Heart right ventricle (tissue), 16 donors: ENCODE results near the gene SEMA3C. TPM values are rescaled to one million over a fixed set of nuclear protein-coding genes. Genes with fewer than 3 reads are reported as not detected.

Experiments used
- ATAC-seq, 8 donors: fragments of 200-7000 bp; cut with Tn5 transposase; one replicate each; pipeline ENCODE4 v1.9.1; 2020; ENCODE audit warnings: mild to moderate bottlenecking in 8 of 8, moderate library complexity in 8 of 8, moderate number of reproducible peaks in 1 of 8
- DNase-seq, 2 donors: peaks; one replicate each; pipeline ENCODE4 v3.0.0-alpha.2; 2020
- H3K27ac ChIP-seq, 10 donors: fragments of 200-600 bp; sonication (generic) in 2 of 10; one replicate each; pipeline versions ENCODE4 v1.5.0 to v1.8.0; 2020 to 2022; ENCODE audit warnings: mild to moderate bottlenecking in 3 of 10
- H3K27me3 ChIP-seq, 7 donors: fragments of 200-600 bp; one replicate each; pipeline ENCODE4 v1.8.0; 2021 to 2022; ENCODE audit warnings: mild to moderate bottlenecking in 2 of 7
- H3K36me3 ChIP-seq, 9 donors: fragments of 200-600 bp; sonication (generic) in 1 of 9; one replicate each; pipeline versions ENCODE4 v1.5.0 to v1.8.0; 2020 to 2022; ENCODE audit warnings: mild to moderate bottlenecking in 2 of 9
- H3K4me1 ChIP-seq, 9 donors: fragments of 200-600 bp; sonication (generic) in 1 of 9; one replicate each; pipeline versions ENCODE4 v1.5.0 to v1.8.0; 2020 to 2022; ENCODE audit warnings: mild to moderate bottlenecking in 4 of 9
- H3K4me3 ChIP-seq, 10 donors: fragments of 200-600 bp; sonication (generic) in 2 of 10; one replicate each; pipeline versions ENCODE4 v1.5.0 to v1.8.0; 2020 to 2022; ENCODE audit warnings: mild to moderate bottlenecking in 7 of 10, moderate library complexity in 2 of 10
- H3K9me3 ChIP-seq, 11 donors: fragments of 200-600 bp in 10 of 11; sonication (generic) in 2 of 11; one replicate each; pipeline versions ENCODE4 v1.5.0 to v1.8.0; 2013 to 2022; ENCODE audit warnings: mild to moderate bottlenecking in 2 of 11, control low read depth in 1 of 11, moderate library complexity in 1 of 11
- CTCF ChIP-seq, 9 donors: fragments of 200-600 bp; sonication (generic) in 2 of 9; IDR thresholded peaks; one replicate each; pipeline versions ENCODE4 v1.5.0 to v1.8.0; 2021 to 2022; ENCODE audit warnings: antibody characterized with exemption in 9 of 9, mild to moderate bottlenecking in 5 of 9, moderate library complexity in 1 of 9
- whole genome bisulfite sequencing, 2 donors: extraction: QIAGEN DNeasy Blood & Tissue Kit; methylation state at CpG; one replicate each; pipeline ENCODE4 v1.1.7; 2013; ENCODE audit warnings: inconsistent platforms in 1 of 2; 5-methylcytosine and 5-hydroxymethylcytosine counted together
- intact Hi-C, 10 donors: fragments of 100-400 bp; cut with DNase I; formaldehyde crosslinking; loops; one replicate each; pipeline versions ENCODE4 v1.11.1 to v1.14.2; 2022
- polyA plus RNA-seq, 2 donors: library from polyadenylated mRNA; stranded (reverse); fragments of 200-250 nt; gene quantifications; one replicate each; pipeline ENCODE4 v1.2.3, GENCODE V29; 2013
- total RNA-seq, 10 donors: library from RNA; stranded (reverse); fragmentation: NEBNext Ultra II Directional in 3 of 10; extraction: Animal tissue kit (Norgen Biotek cat#: 25700) in 3 of 10; gene quantifications; one replicate each; pipeline versions ENCODE4 v1.2.1 to v1.2.4, GENCODE V29; 2021 to 2023
- donor health status: Arrhythmogenic right ventricular cardiomyopathy.
- donor health status: ischemic (EF 13 %, LVEDD 7.1; RV severe dilation, severe dysfunction).
- donor health status: healthy with polysubstance abuse.
- donor health status: DM: no; HTN: yes; CAD: no.
- donor health status: DM: no; HTN: no; CAD: no.
- donor health status: ischemic (EF 25% LVEDD 6.9; RV normal size, moderate dysfunction).
- donor health status: ischemic (EF 25% LVEDD 5.7; RV mildly dilated, moderate dysfunction).
- donor health status: healthy.
- donor health status: DM: yes; HTN: yes; CAD: no.
- donor health status: Ischemic cardiomyopathy.
- donor health status: ischemic (EF 35%, LVEDD 5.7; RV mildly dilated, moderate dysfunction).
- donor health status: nonischemic (EF 11% LVEDD 7.7; RV severe dilation, severe dysfunction).
- donor health status: DM: yes; HTN: yes; CAD: no.
- donor health status: PGD.
- donor health status: ischemic (EF 29% LVEDD 5.4; RV normal size, mild dysfunction).
- donor health status: nonischemic (EF 23%, LVEDD 6.1; RV moderate dilation, normal function).

The SEMA3C gene
- total and polyA plus RNA-seq, 12 donors = 14.5 to 83.2 (median 57.3) TPM

GRCh38 chr7:80907141-80907601, 11.7 kb downstream of the SEMA3C start:
- intact Hi-C loops = no loop called here
- 61 to 72% methylated on average over 4 of the region's 4 CpGs for WGBS, 2 donors
- Histone ChIP-seq H3K27me3 (no peaks in the 10 kb centered on the region), H3K4me3 (no peak overlapping the region), H3K27ac (no peak overlapping the region), H3K9me3 (no peaks in the 10 kb centered on the region), H3K36me3 (no peaks in the 10 kb centered on the region), H3K4me1 (peaks cover 0 to 16% (median 0%) of the 10 kb centered on the region in 9 donors)
- no peak for TF ChIP-seq CTCF (IDR thresholded peaks at IDR 0.05)
- no peak for ATAC-seq
- DNase-seq = no peak

- WGBS, 2 donors = 51 to 58% methylated on average over 3 of the region's 3 CpGs
- intact Hi-C loops = no loop called here
- DNase-seq = no peak
- no peak overlapping the region for H3K4me3 ChIP-seq
- H3K27me3 ChIP-seq = no peaks in the 10 kb centered on the region
- no peak overlapping the region for H3K27ac ChIP-seq
- H3K36me3 ChIP-seq = no peaks in the 10 kb centered on the region
- H3K4me1 ChIP-seq = peaks cover 0 to 22% (median 4%) of the 10 kb centered on the region in 9 donors
- no peaks in the 10 kb centered on the region for H3K9me3 ChIP-seq
- no peak for TF ChIP-seq CTCF (IDR thresholded peaks at IDR 0.05)
- ATAC-seq = no peak
These were observed 13.5 kb downstream of the SEMA3C start for GRCh38 chr7:80905334-80905733.

- Histone ChIP-seq H3K27ac (no peak overlapping the region), H3K36me3 (no peaks in the 10 kb centered on the region), H3K27me3 (no peaks in the 10 kb centered on the region), H3K4me1 (peaks cover 0 to 16% (median 0%) of the 10 kb centered on the region in 9 donors), H3K9me3 (no peaks in the 10 kb centered on the region), H3K4me3 (no peak overlapping the region)
- 85 to 94% methylated on average over 6 of the region's 6 CpGs for WGBS, 2 donors
- TF ChIP-seq CTCF (IDR thresholded peaks at IDR 0.05) = no peak
- ATAC-seq (peak in 1 of 8 donors; percentile 51), DNase-seq (no peak)
- intact Hi-C loops = no loop called here
These were observed 16.0 kb downstream of the SEMA3C start for GRCh38 chr7:80902716-80903308.

- Histone ChIP-seq H3K27ac (no peak overlapping the region), H3K4me3 (no peak overlapping the region)
These were observed 16.8 kb downstream of the SEMA3C start for GRCh38 chr7:80902019-80902418.

More at GRCh38 chr7:80902019-80902418, 16.8 kb downstream of the SEMA3C start:
- no peak for ATAC-seq
- WGBS, 2 donors = 92 to 94% methylated on average over 1 of the region's 1 CpG
- Histone ChIP-seq H3K4me1 (peaks cover 0 to 16% (median 0%) of the 10 kb centered on the region in 9 donors), H3K27me3 (no peaks in the 10 kb centered on the region), H3K36me3 (no peaks in the 10 kb centered on the region), H3K9me3 (no peaks in the 10 kb centered on the region)
- TF ChIP-seq CTCF (IDR thresholded peaks at IDR 0.05) = no peak
- intact Hi-C loops = no loop called here
- no peak for DNase-seq
